Measurements from ENCODE around the gene PASK. TPM values are rescaled to one million over a fixed set of nuclear protein-coding genes. Genes with fewer than 3 reads are reported as not detected.

The PASK gene
- total RNA-seq, 4 donors from 2014 or later, result 3.4 to 8.9 (median 5.6) TPM

DNA sequence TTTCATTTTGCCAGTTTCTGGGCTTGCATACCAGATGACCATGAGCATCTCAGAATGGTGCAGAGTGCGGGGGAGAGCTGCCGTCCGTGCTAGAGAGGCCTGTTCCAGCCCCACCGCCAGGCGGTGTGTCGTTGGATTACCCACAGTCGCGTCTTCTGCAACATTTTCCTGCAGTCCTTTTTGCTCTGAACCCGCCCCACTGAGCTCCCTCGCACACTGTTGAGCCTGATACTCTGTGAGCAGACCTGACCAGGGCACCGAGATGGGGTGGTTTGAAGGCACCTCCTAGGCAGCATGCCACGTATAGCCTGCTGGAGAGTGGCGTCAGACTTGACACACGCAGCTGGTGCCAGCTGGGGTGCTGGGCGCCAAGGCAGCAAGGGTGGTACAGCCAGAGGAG lies 19.1 kb upstream of the PASK start:
- no peak for DNase-seq
- H3K4me3 ChIP-seq, result no peak overlapping the region
- no peaks in the 10 kb centered on the region for H3K27me3 ChIP-seq
- intact Hi-C loops (cut with DNase I), result no loop called here
- WGBS, 2 donors, result 98% methylated on average over 9 to 12 of the region's 15 CpGs
- peaks cover 0 to 13% (median 7%) of the 10 kb centered on the region in 3 donors for H3K9me3 ChIP-seq
- no peak overlapping the region for H3K27ac ChIP-seq
- H3K4me1 ChIP-seq, result peaks cover 0 to 2% (median 0%) of the 10 kb centered on the region in 3 donors
- no peak for TF ChIP-seq POLR2A (IDR thresholded peaks at IDR 0.05)
- TF ChIP-seq, protein P1, sequence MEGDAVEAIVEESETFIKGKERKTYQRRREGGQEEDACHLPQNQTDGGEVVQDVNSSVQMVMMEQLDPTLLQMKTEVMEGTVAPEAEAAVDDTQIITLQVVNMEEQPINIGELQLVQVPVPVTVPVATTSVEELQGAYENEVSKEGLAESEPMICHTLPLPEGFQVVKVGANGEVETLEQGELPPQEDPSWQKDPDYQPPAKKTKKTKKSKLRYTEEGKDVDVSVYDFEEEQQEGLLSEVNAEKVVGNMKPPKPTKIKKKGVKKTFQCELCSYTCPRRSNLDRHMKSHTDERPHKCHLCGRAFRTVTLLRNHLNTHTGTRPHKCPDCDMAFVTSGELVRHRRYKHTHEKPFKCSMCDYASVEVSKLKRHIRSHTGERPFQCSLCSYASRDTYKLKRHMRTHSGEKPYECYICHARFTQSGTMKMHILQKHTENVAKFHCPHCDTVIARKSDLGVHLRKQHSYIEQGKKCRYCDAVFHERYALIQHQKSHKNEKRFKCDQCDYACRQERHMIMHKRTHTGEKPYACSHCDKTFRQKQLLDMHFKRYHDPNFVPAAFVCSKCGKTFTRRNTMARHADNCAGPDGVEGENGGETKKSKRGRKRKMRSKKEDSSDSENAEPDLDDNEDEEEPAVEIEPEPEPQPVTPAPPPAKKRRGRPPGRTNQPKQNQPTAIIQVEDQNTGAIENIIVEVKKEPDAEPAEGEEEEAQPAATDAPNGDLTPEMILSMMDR (IDR thresholded peaks at IDR 0.05), result no peak
- peaks cover 46 to 100% (median 54%) of the 10 kb centered on the region in 3 donors for H3K36me3 ChIP-seq

DNA sequence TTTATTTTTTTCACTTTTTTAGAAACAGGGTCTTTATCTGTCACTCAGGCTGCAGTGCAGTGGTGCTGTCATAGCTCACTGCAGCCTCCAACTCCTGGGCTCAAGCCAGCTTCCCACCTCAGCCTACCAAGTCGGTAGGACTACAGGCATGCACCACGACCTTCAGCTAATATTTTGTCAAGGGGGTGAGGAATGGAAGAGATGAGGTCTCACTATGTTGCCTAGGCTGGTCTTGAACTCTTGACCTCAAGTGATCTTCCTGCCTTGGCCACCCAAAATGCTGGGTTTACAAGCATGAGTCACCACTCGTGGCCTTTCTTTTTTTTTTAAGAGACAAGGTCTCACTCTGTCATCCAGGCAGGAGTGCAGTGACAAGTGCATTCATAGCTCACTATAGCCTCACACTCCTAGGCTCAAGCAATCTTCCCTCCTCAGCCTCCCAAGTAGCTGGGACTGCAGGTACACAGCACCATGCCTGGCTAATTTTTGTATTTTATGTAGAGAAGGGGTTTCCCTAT lies 14.4 kb upstream of the PASK start:
- no peak for DNase-seq
- intact Hi-C loops (cut with DNase I), result no loop called here
- Histone ChIP-seq H3K4me1 (peaks cover 0 to 17% (median 2%) of the 10 kb centered on the region in 3 donors), H3K36me3 (peaks cover 27 to 95% (median 41%) of the 10 kb centered on the region in 3 donors), H3K27me3 (no peaks in the 10 kb centered on the region), H3K9me3 (no peaks in the 10 kb centered on the region), H3K27ac (no peak overlapping the region), H3K4me3 (no peak overlapping the region)
- WGBS, 2 donors, result 62 to 63% methylated on average over 3 of the region's 3 CpGs
- TF ChIP-seq, protein P1 (IDR thresholded peaks at IDR 0.05), result no peak
- TF ChIP-seq POLR2A (IDR thresholded peaks at IDR 0.05), result no peak

DNA sequence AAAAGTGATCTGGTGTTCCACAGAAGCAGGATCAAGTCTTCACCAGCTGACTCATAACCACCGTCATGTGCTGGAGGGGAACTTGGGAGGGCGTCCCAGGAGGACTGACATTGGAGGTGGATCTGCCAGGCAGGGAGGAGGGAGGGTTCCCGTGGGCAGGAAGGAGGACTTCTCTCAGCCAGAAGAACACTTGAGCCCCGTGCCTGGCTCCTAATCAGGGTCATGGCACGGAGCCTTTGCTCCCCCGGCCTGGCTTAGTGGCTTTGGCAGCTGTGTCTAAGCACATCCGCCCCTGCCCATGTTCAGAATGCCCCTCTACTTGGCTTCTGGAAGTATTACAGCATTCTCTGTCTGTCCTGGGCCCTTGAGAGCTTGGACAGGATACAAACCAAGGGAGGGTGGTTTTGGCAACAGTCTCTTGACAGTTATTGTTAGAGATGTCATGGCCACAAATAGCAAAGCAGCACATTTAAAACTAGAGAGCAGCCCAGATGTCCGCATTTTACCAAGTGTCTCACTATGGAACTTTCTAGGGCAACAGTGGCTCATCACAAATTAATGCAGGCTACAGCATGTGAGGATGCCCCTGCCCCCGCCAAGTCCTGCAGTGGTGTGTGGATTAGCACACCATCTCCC lies 12.5 kb upstream of the PASK start:
- TF ChIP-seq, protein P1 (IDR thresholded peaks at IDR 0.05), result no peak
- no peak for TF ChIP-seq POLR2A (IDR thresholded peaks at IDR 0.05)
- Histone ChIP-seq H3K27ac (peak overlapping the region in 3 of 4 donors; percentile 42 to 76 (median 73)), H3K4me3 (no peak overlapping the region), H3K36me3 (peaks cover 28 to 95% (median 31%) of the 10 kb centered on the region in 3 donors), H3K27me3 (no peaks in the 10 kb centered on the region), H3K9me3 (no peaks in the 10 kb centered on the region), H3K4me1 (peaks cover 0 to 17% (median 2%) of the 10 kb centered on the region in 3 donors)
- no peak for DNase-seq
- intact Hi-C loops (cut with DNase I), result no loop called here
- 39 to 50% methylated on average over 7 to 8 of the region's 9 CpGs for WGBS, 2 donors

DNA sequence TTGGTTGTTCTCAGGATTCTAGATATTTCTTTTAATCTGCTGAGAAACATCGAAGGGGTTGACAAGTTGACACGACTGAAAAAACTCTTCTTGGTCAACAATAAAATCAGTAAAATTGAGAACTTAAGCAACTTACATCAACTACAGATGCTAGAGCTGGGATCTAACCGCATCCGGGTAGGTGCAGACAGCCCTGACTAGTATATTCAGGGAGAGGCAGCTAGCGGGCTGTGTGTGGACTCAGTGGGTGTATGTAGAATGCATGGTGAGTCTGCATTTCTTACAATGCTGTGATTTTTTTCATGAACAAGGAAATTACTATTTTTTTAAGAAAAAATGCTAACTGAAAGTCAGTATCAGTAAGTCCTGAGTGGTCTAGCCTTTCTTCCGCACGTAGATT lies 11.0 kb upstream of the PASK start:
- 95 to 97% methylated on average over 7 of the region's 7 CpGs for WGBS, 2 donors
- no peak for DNase-seq
- Histone ChIP-seq H3K27me3 (no peaks in the 10 kb centered on the region), H3K4me3 (no peak overlapping the region), H3K4me1 (peaks cover 0 to 17% (median 2%) of the 10 kb centered on the region in 3 donors), H3K9me3 (no peaks in the 10 kb centered on the region), H3K36me3 (peaks cover 19 to 95% (median 22%) of the 10 kb centered on the region in 3 donors), H3K27ac (no peak overlapping the region)
- intact Hi-C loops (cut with DNase I), result no loop called here
- no peak for TF ChIP-seq POLR2A (IDR thresholded peaks at IDR 0.05)
- TF ChIP-seq, protein P1 (IDR thresholded peaks at IDR 0.05), result no peak

DNA sequence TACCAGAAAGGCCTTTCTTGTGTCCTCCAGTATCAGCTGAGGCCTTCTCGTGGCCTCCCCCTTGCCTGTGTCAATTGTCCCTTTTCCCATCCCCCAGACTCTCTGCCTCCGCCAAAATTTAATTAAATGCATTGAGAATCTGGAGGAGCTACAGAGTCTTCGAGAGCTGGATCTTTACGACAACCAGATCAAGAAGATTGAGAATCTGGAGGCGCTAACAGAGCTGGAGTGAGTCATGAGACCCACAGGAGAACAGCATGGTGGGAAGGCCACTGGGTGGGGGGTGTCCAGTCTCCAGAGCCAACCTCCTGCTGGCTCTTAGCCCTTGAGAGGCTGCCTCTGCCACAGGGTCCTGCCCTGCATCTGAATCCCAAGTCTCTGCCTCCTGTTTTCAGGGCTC lies 9.8 kb upstream of the PASK start:
- H3K4me1 ChIP-seq, result peaks cover 0 to 17% (median 2%) of the 10 kb centered on the region in 3 donors

More for the DNA sequence above, 9.8 kb upstream of the PASK start:
- no peak for DNase-seq
- intact Hi-C loops (cut with DNase I), result no loop called here
- TF ChIP-seq POLR2A (IDR thresholded peaks at IDR 0.05), result no peak
- TF ChIP-seq, protein P1 (IDR thresholded peaks at IDR 0.05), result no peak
- no peak overlapping the region for H3K27ac ChIP-seq
- no peak overlapping the region for H3K4me3 ChIP-seq
- no peaks in the 10 kb centered on the region for H3K27me3 ChIP-seq
- no peaks in the 10 kb centered on the region for H3K9me3 ChIP-seq
- peaks cover 15 to 95% (median 15%) of the 10 kb centered on the region in 3 donors for H3K36me3 ChIP-seq
- WGBS, 2 donors, result 83 to 96% methylated on average over 1 to 5 of the region's 5 CpGs
